Transverse colon (tissue), 4 donors: ENCODE measurements around the gene TTLL6.

Experiments
- CTCF ChIP-seq, 5 experiments: fragments of 200-600 bp in 3 of 5; fragments of 450-650 bp in 2 of 5; sonication (generic) in 3 of 5; IDR thresholded peaks; 1 replicate in 2 of 5; 2 replicates in 3 of 5; pipeline ENCODE4 v1.5.1; 2016 to 2017; ENCODE audit warnings: antibody characterized with exemption in 5 of 5, inconsistent platforms in 3 of 5, mild to moderate bottlenecking in 2 of 5, moderate library complexity in 1 of 5
- EP300 ChIP-seq: sonication (generic); formaldehyde crosslinking; IDR thresholded peaks from one replicate; pipeline ENCODE4 v1.6.1; 2017; ENCODE audit warnings: antibody characterized with exemption, low read depth
- POLR2A ChIP-seq: fragments of 450-650 bp; IDR thresholded peaks from one replicate; pipeline ENCODE4 v1.6.1; 2016; ENCODE audit warnings: antibody characterized with exemption, mild to moderate bottlenecking, moderate library complexity
- POLR2AphosphoS5 ChIP-seq, 3 donors: sonication (generic); formaldehyde crosslinking; IDR thresholded peaks; one replicate each; pipeline ENCODE4 v1.6.1; 2016; ENCODE audit warnings: antibody characterized with exemption in 3 of 3

GRCh38 chr17:48720266-48721008 is 96.6 kb downstream of the TTLL6 start:
- TF ChIP-seq CTCF (IDR thresholded peaks at IDR 0.05) (no peak), POLR2A (no peak), EP300 (no peak), POLR2AphosphoS5 (IDR thresholded peaks at IDR 0.05) (no peak)
